Loucy (cell line): ENCODE results near the gene PBX2.
"Not testable (repeated sequence)": the region's sequence is repeated elsewhere in the genome, so short reads cannot be mapped to it uniquely, and the experiment has no call there.

Experiments
- H2AFZ ChIP-seq: fragments of 200-600 bp; sonication (generic); 2 replicates; pipeline ENCODE4 v1.6.0; 2016; ENCODE audit warnings: antibody characterized with exemption, mild to moderate bottlenecking, low read length, moderate library complexity
- H3F3A ChIP-seq: fragments of 200-600 bp; 2 replicates; pipeline ENCODE4 v1.6.0; 2016; ENCODE audit warnings: antibody characterized with exemption, low read depth, mild to moderate bottlenecking
- H3K27me3 ChIP-seq: fragments of 200-600 bp; sonication (generic); 2 replicates; pipeline ENCODE4 v1.6.1; 2014; ENCODE audit warnings: low read length, mild to moderate bottlenecking; ENCODE audit not compliant: insufficient read depth, poor library complexity, severe bottlenecking
- H3K36me3 ChIP-seq: fragments of 200-600 bp; sonication (generic); 2 replicates; pipeline ENCODE4 v1.6.1; 2016; ENCODE audit warnings: low read length; ENCODE audit not compliant: insufficient read depth
- H3K4me1 ChIP-seq: fragments of 200-600 bp; sonication (generic); 2 replicates; pipeline ENCODE4 v1.5.1; 2014; ENCODE audit warnings: low read length, mild to moderate bottlenecking; ENCODE audit not compliant: insufficient read depth, poor library complexity, severe bottlenecking
- H3K4me2 ChIP-seq: fragments of 200-600 bp; sonication (generic); 2 replicates; pipeline ENCODE4 v1.6.0; 2014; ENCODE audit warnings: antibody characterized with exemption, low read length, low read depth, mild to moderate bottlenecking; ENCODE audit not compliant: poor library complexity, severe bottlenecking
- H3K4me3 ChIP-seq: fragments of 200-600 bp; sonication (generic); 2 replicates; pipeline ENCODE4 v1.5.1; 2014; ENCODE audit warnings: low read length, mild to moderate bottlenecking, mixed read lengths; ENCODE audit not compliant: poor library complexity, severe bottlenecking
- H3K79me2 ChIP-seq: fragments of 200-600 bp; sonication (generic); 2 replicates; pipeline ENCODE4 v1.6.1; 2014; ENCODE audit warnings: low read length; ENCODE audit not compliant: insufficient read depth
- H3K9ac ChIP-seq: fragments of 200-600 bp; sonication (generic); 2 replicates; pipeline ENCODE4 v1.6.0; 2014; ENCODE audit warnings: mild to moderate bottlenecking, low read depth, low read length, moderate library complexity; ENCODE audit not compliant: poor library complexity, severe bottlenecking
- H3K9me2 ChIP-seq: fragments of 200-600 bp; sonication (generic); replicated peaks from 2 replicates; pipeline ENCODE4 v1.6.1; 2016; ENCODE audit warnings: low read depth, low read length, mixed read lengths
- H3K9me3 ChIP-seq: fragments of 200-600 bp; sonication (generic); 2 replicates; pipeline ENCODE4 v1.6.1; 2014; ENCODE audit warnings: mild to moderate bottlenecking, antibody characterized with exemption, low read length, low read depth; ENCODE audit not compliant: insufficient read depth
- H4K20me1 ChIP-seq: fragments of 200-600 bp; sonication (generic); 2 replicates; pipeline ENCODE4 v1.6.0; 2014; ENCODE audit warnings: antibody characterized with exemption, low read length, mild to moderate bottlenecking; ENCODE audit not compliant: insufficient read depth, poor library complexity, severe bottlenecking
- EZH2phosphoT487 ChIP-seq: fragments of 200-600 bp; IDR thresholded peaks from 2 replicates; pipeline ENCODE4 v1.6.1; 2018; ENCODE audit warnings: antibody characterized with exemption, mild to moderate bottlenecking, moderate library complexity, borderline replicate concordance
- TF ChIP-seq, protein P1 (sequence below): fragments of 200-600 bp; sonication (generic); conservative IDR thresholded peaks from 2 replicates; pipeline ENCODE4 v1.5.1; 2014; ENCODE audit warnings: mild to moderate bottlenecking, antibody characterized with exemption, low read length

Gene PBX2

DNA sequence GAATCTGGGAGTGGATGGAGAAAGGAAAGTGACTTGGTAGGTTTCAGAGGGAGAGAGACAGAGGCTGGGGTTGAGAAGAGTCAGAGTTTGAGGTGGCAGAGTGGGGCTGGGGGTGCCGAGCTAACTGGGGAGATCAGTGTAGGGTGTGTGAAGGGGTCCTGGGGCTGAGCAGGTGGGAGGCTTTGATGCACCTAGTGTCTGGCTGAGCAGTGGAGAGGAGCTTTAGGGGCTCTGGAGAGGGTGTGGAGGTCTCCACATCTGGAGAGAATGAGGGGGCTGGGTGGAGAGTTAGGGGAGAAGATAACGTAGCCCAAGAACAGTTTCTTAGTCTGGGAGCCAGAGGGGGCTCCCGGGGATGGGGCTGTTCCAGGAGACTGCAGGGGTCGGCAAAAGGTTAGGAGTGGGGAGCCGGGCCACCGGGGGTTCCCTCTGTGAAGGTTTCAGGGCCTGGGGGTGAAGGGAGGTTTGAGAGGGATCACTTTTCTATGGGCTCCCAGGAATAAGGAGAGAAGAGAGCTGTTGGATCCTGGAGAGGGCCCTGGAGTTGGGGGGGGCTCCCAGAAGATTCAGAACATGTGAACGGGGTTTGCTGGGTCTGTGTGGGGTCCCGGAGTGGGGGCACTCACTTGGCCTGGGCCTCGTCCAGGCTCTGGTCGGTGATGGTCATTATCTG lies 797 bp downstream of the PBX2 start:
- Histone ChIP-seq H3K9me2 (no peaks in the 10 kb centered on the region), H3K4me1 (peaks cover 46% of the 10 kb centered on the region), H3K4me2 (peak overlapping the region; percentile 99), H3F3A (no peaks in the 10 kb centered on the region), H2AFZ (no peak overlapping the region), H3K27me3 (no peaks in the 10 kb centered on the region), H3K9me3 (no peaks in the 10 kb centered on the region), H3K36me3 (peaks cover 15% of the 10 kb centered on the region; the same call in 1 of the 2 replicates), H3K4me3 (peak overlapping the region; percentile 91), H3K79me2 (peaks cover 75% of the 10 kb centered on the region), H3K9ac (peak overlapping the region; percentile 96), H4K20me1 (peaks cover 11% of the 10 kb centered on the region)
- TF ChIP-seq, protein P1, sequence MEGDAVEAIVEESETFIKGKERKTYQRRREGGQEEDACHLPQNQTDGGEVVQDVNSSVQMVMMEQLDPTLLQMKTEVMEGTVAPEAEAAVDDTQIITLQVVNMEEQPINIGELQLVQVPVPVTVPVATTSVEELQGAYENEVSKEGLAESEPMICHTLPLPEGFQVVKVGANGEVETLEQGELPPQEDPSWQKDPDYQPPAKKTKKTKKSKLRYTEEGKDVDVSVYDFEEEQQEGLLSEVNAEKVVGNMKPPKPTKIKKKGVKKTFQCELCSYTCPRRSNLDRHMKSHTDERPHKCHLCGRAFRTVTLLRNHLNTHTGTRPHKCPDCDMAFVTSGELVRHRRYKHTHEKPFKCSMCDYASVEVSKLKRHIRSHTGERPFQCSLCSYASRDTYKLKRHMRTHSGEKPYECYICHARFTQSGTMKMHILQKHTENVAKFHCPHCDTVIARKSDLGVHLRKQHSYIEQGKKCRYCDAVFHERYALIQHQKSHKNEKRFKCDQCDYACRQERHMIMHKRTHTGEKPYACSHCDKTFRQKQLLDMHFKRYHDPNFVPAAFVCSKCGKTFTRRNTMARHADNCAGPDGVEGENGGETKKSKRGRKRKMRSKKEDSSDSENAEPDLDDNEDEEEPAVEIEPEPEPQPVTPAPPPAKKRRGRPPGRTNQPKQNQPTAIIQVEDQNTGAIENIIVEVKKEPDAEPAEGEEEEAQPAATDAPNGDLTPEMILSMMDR = no peak
- TF ChIP-seq EZH2phosphoT487 = no peak

DNA sequence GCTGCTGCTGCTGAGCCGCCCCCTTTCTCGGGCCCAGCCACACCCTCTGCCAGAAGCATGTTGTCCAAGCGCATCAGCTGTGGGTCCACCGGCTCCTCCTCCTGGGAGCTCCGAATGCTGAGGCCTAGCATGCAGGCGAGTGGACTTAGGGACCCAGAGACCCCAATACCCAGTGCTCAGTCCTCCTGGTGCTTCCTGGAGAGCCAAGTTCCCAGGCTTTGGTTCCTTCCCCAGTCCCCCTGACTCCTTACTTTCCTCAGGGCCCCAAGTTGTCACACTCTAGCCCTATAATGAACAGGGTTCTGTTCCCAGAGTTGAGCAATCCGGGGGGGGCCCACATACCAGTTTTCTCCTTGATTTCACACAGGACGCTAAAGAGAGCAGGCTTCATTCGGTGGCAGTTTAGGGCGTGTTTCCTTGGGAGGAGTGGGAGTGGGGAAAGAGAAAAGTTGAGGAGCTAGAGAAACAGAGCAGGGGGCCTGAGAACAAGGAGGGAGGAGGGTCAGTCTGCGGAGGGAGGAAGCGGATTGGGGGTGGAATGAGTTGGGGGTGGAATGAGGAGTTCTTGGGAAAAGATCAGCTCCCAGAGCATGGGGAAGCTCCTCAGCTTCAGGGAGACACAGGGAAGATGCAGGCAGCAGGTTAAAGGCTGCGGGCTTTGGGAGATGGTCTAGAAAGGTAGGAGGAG lies 1.5 kb downstream of the PBX2 start:
- Histone ChIP-seq H3F3A (no peaks in the 10 kb centered on the region), H3K4me2 (peak overlapping the region; percentile 99), H3K79me2 (peaks cover 70% of the 10 kb centered on the region), H3K9ac (peak overlapping the region; percentile 96), H3K9me2 (no peaks in the 10 kb centered on the region), H2AFZ (no peak overlapping the region), H3K4me3 (peak overlapping the region; percentile 91), H3K9me3 (no peaks in the 10 kb centered on the region), H4K20me1 (peaks cover 11% of the 10 kb centered on the region), H3K27me3 (no peaks in the 10 kb centered on the region), H3K36me3 (peaks cover 18% of the 10 kb centered on the region; the same call in 1 of the 2 replicates), H3K4me1 (peaks cover 40% of the 10 kb centered on the region)
- no peak for TF ChIP-seq EZH2phosphoT487
- TF ChIP-seq, protein P1 = no peak

- Histone ChIP-seq H3K79me2 (peaks cover 64% of the 10 kb centered on the region), H3K4me1 (peaks cover 33% of the 10 kb centered on the region), H4K20me1 (peaks cover 11% of the 10 kb centered on the region), H3K4me3 (peak overlapping the region; percentile 91), H3K4me2 (peak overlapping the region; percentile 99), H3K36me3 (peaks cover 25% of the 10 kb centered on the region; the same call in 1 of the 2 replicates), H3K9ac (peak overlapping the region; percentile 96)
- H3K9me3 ChIP-seq, H3F3A ChIP-seq, H3K27me3 ChIP-seq, H2AFZ ChIP-seq, H3K9me2 ChIP-seq: not testable (repeated sequence)
Observed at GRCh38 chr6:32187725-32188380, 2.1 kb downstream of the PBX2 start.
